HCT116 (cell line): Measurements from ENCODE around the gene PYY. TPM values are rescaled to one million over a fixed set of nuclear protein-coding genes. Genes with fewer than 3 reads are reported as not detected.

Experiments used
- ATAC-seq: fragments of 200-7000 bp; cut with Tn5 transposase; 2 replicates; pipeline ENCODE4 v1.9.1; 2020; ENCODE audit warnings: mild to moderate bottlenecking, moderate library complexity
- BruUV-seq: library from RNA; stranded (reverse); fragments of 400-500 nt; replicated peaks from 2 replicates; lab custom pipeline; 2021; lab: Mats Ljungman, UMichigan
- CTCF ChIA-PET: fragments of 300-600 bp; sonication (Branson Sonifier 250); formaldehyde crosslinking; loops from one replicate; lab custom pipeline; 2021; ENCODE audit warnings: antibody characterized with exemption; lab: Charles Lee
- POLR2A ChIA-PET: fragments of 300-600, 350-600 bp; sonication (Branson Sonifier 250); formaldehyde crosslinking; loops from one replicate; lab custom pipeline; 2021; ENCODE audit warnings: antibody characterized with exemption; lab: Charles Lee
- RAD21 ChIA-PET, 2 experiments: fragments of 300-600 bp; sonication (Branson Sonifier 250); formaldehyde crosslinking; loops; one replicate each; lab custom pipeline; 2023; ENCODE audit warnings: low total read pairs in 2 of 2; ENCODE audit not compliant: uncharacterized antibody in 2 of 2, unreplicated experiment in 2 of 2, low non-redundant PET in 1 of 2; lab: Charles Lee
- DNase-seq: peaks from one replicate; pipeline ENCODE4 v3.0.0-alpha.2; 2010; ENCODE audit warnings: low read depth, low spot score
- H2AFZ ChIP-seq: fragments of 200-600 bp; shearing (Covaris generic), sonication (generic); 2 replicates; pipeline ENCODE4 v1.6.1; 2017; ENCODE audit warnings: low read depth, mixed run types, mixed read lengths, antibody characterized with exemption, low read length; ENCODE audit not compliant: poor library complexity, severe bottlenecking
- H3K27ac ChIP-seq: 2 replicates; pipeline ENCODE4 v1.5.1; 2012; ENCODE audit warnings: low read depth, low read length
- H3K27me3 ChIP-seq: fragments of 200-600 bp; sonication (generic); 2 replicates; pipeline ENCODE4 v1.6.1; 2016; ENCODE audit warnings: mixed run types, low read length, mixed read lengths; ENCODE audit not compliant: insufficient read depth
- H3K36me3 ChIP-seq, 2 experiments: fragments of 200-500 bp in 1 of 2; fragments of 200-600 bp in 1 of 2; sonication (Bioruptor generic) in 1 of 2; sonication (generic) in 1 of 2; 2 replicates each; pipeline versions ENCODE4 v1.5.1 to v1.6.1; 2014 to 2016; ENCODE audit warnings: low read length in 2 of 2, inconsistent platforms in 1 of 2, mixed read lengths in 1 of 2, mixed run types in 1 of 2; ENCODE audit not compliant: insufficient read depth in 2 of 2, control insufficient read depth in 1 of 2
- H3K4me1 ChIP-seq, 2 experiments: fragments of 200-600 bp in 1 of 2; sonication (generic) in 1 of 2; 2 replicates each; pipeline versions ENCODE4 v1.5.1 to v1.6.1; 2012 to 2017; ENCODE audit warnings: low read length in 2 of 2, inconsistent platforms in 1 of 2, mild to moderate bottlenecking in 1 of 2, mixed read lengths in 1 of 2, mixed run types in 1 of 2, moderate library complexity in 1 of 2; ENCODE audit not compliant: insufficient read depth in 2 of 2, control insufficient read depth in 1 of 2
- H3K4me2 ChIP-seq: fragments of 200-600 bp; sonication (generic); 2 replicates; pipeline ENCODE4 v1.6.1; 2017; ENCODE audit warnings: mixed run types, low read length, mixed read lengths
- H3K4me3 ChIP-seq, 2 experiments: fragments of 200-600 bp in 1 of 2; sonication (generic) in 1 of 2; replicated peaks in 1 of 2; 2 replicates each; pipeline ENCODE4 v1.5.1; 2011 to 2016; ENCODE audit warnings: low read length in 2 of 2, control low read depth in 1 of 2, low read depth in 1 of 2, mild to moderate bottlenecking in 1 of 2, mixed read lengths in 1 of 2, mixed run types in 1 of 2
- H3K79me2 ChIP-seq: fragments of 200-600 bp; sonication (generic); 2 replicates; pipeline ENCODE4 v1.6.1; 2017; ENCODE audit warnings: mild to moderate bottlenecking, mixed run types, low read length, moderate library complexity, mixed read lengths; ENCODE audit not compliant: insufficient read depth
- H3K9ac ChIP-seq: fragments of 200-600 bp; sonication (generic); 2 replicates; pipeline ENCODE4 v1.6.1; 2016; ENCODE audit warnings: low read length, mixed read lengths
- H3K9me2 ChIP-seq: fragments of 200-600 bp; sonication (generic), shearing (Covaris generic); 2 replicates; pipeline ENCODE4 v1.6.1; 2017; ENCODE audit warnings: mixed run types, mild to moderate bottlenecking, moderate library complexity; ENCODE audit not compliant: insufficient read depth
- H3K9me3 ChIP-seq, 2 experiments: fragments of 200-500 bp in 1 of 2; fragments of 200-600 bp in 1 of 2; sonication (Bioruptor generic) in 1 of 2; sonication (generic) in 1 of 2; 2 replicates each; pipeline ENCODE4 v1.6.1; 2014 to 2017; ENCODE audit warnings: low read length in 2 of 2, mixed read lengths in 2 of 2, inconsistent platforms in 1 of 2, low read depth in 1 of 2, mild to moderate bottlenecking in 1 of 2, mixed run types in 1 of 2, moderate library complexity in 1 of 2; ENCODE audit not compliant: control insufficient read depth in 1 of 2, insufficient read depth in 1 of 2
- H4K20me1 ChIP-seq: fragments of 200-600 bp; sonication (generic), shearing (Covaris generic); 2 replicates; pipeline ENCODE4 v1.6.1; 2017; ENCODE audit warnings: mixed run types, mild to moderate bottlenecking, moderate library complexity; ENCODE audit not compliant: insufficient read depth
- ATF3 ChIP-seq: IDR thresholded peaks from 2 replicates; pipeline ENCODE4 v1.6.1; 2012
- CBX3 ChIP-seq: IDR thresholded peaks from 2 replicates; pipeline ENCODE4 v1.6.1; 2012; ENCODE audit warnings: low read depth
- CEBPB ChIP-seq: IDR thresholded peaks from 2 replicates; pipeline ENCODE4 v1.6.1; 2012; ENCODE audit warnings: low read depth
- CTCF ChIP-seq, 3 experiments: fragments of 200-600 bp in 1 of 3; sonication (generic) in 1 of 3; IDR thresholded peaks in 2 of 3; conservative IDR thresholded peaks in 1 of 3; 2 replicates each; pipeline ENCODE4 v1.5.1; 2012 to 2017; ENCODE audit warnings: low read depth in 2 of 3, low read length in 2 of 3, antibody characterized with exemption in 1 of 3, borderline replicate concordance in 1 of 3, control low read depth in 1 of 3, mild to moderate bottlenecking in 1 of 3, mixed read lengths in 1 of 3, mixed run types in 1 of 3, moderate library complexity in 1 of 3; ENCODE audit not compliant: insufficient read depth in 1 of 3
- EGR1 ChIP-seq: IDR thresholded peaks from 2 replicates; pipeline ENCODE4 v1.6.1; 2012; ENCODE audit warnings: low read depth
- EZH2 ChIP-seq: fragments of 200-600 bp; sonication (generic); IDR thresholded peaks from 2 replicates; pipeline ENCODE4 v1.6.1; 2017; ENCODE audit warnings: antibody characterized with exemption, mixed run types
- EZH2phosphoT487 ChIP-seq: fragments of 200-600 bp; IDR thresholded peaks from 2 replicates; pipeline ENCODE4 v1.6.1; 2018; ENCODE audit warnings: antibody characterized with exemption, borderline replicate concordance
- JUND ChIP-seq: IDR thresholded peaks from 2 replicates; pipeline ENCODE4 v1.6.1; 2012
- POLR2AphosphoS5 ChIP-seq: IDR thresholded peaks from 2 replicates; pipeline ENCODE4 v1.6.1; 2011; ENCODE audit warnings: mild to moderate bottlenecking, low read depth, low read length, moderate library complexity
- RAD21 ChIP-seq: IDR thresholded peaks from 2 replicates; pipeline ENCODE4 v1.6.1; 2012; ENCODE audit warnings: low read depth, mild to moderate bottlenecking
- REST ChIP-seq: IDR thresholded peaks from 2 replicates; pipeline ENCODE4 v1.6.1; 2012; ENCODE audit warnings: low read depth
- SIN3A ChIP-seq: IDR thresholded peaks from 2 replicates; pipeline ENCODE4 v1.6.1; 2012; ENCODE audit warnings: low read depth
- SP1 ChIP-seq: IDR thresholded peaks from 2 replicates; pipeline ENCODE4 v1.6.1; 2012; ENCODE audit warnings: low read depth
- SRF ChIP-seq: IDR thresholded peaks from 2 replicates; pipeline ENCODE4 v1.6.1; 2012; ENCODE audit warnings: low read depth
- TCF7L2 ChIP-seq: IDR thresholded peaks from 2 replicates; pipeline ENCODE4 v1.7.0; 2011; ENCODE audit warnings: borderline replicate concordance, inconsistent platforms; ENCODE audit not compliant: insufficient read depth, insufficient read length; ENCODE audit errors: extremely low read depth
- YY1 ChIP-seq: IDR thresholded peaks from 2 replicates; pipeline ENCODE4 v1.6.1; 2011; ENCODE audit warnings: low read length, low read depth, moderate library complexity, mild to moderate bottlenecking; ENCODE audit not compliant: insufficient replicate concordance; ENCODE audit errors: extremely low read depth
- ZBTB33 ChIP-seq: IDR thresholded peaks from 2 replicates; pipeline ENCODE4 v1.6.1; 2011; ENCODE audit warnings: mild to moderate bottlenecking, low read length, moderate library complexity; ENCODE audit not compliant: insufficient replicate concordance; ENCODE audit errors: extremely low read depth
- ZFX ChIP-seq: fragments of 450-650 bp; IDR thresholded peaks from 2 replicates; pipeline ENCODE4 v1.6.1; 2017
- intact Hi-C: fragments of 100-400 bp; cut with micrococcal nuclease; formaldehyde crosslinking; loops from 2 replicates; pipeline ENCODE4 v1.10.0; 2022
- total RNA-seq: library from RNA; stranded (reverse); gene quantifications from one replicate; pipeline ENCODE4 v1.2.1, GENCODE V29; 2021; ENCODE audit not compliant: unreplicated experiment

Gene PYY
- total RNA-seq, 1 experiment from 2014 or later, result 0.52 TPM

GRCh38 chr17:43920500-43921095 lies 33.1 kb downstream of the PYY start:
- H3K9me2 ChIP-seq, result no peaks in the 10 kb centered on the region
- no peak overlapping the region for H3K27ac ChIP-seq
- no peaks in the 10 kb centered on the region for H3K9me3 ChIP-seq
- POLR2A ChIA-PET, result no interaction called here
- no peaks in the 10 kb centered on the region for H3K36me3 ChIP-seq
- no peak for DNase-seq
- TF ChIP-seq ZBTB33, result no peak
- TF ChIP-seq SRF, result no peak
- no peak for TF ChIP-seq JUND
- no peak for TF ChIP-seq EZH2
- no peak for TF ChIP-seq RAD21
- TF ChIP-seq EGR1, result no peak
- TF ChIP-seq ATF3, result no peak
- no peak for TF ChIP-seq REST
- TF ChIP-seq CTCF (IDR thresholded peaks at IDR 0.05 in 2 of 3, conservative IDR thresholded peaks at IDR 0.05 in 1 of 3; ENCODE audit: borderline replicate concordance in 1 of 3, insufficient read depth in 1 of 3, low read depth in 2 of 3, low read length in 2 of 3), result no peak
- no peak for TF ChIP-seq YY1
- no peak for TF ChIP-seq SIN3A
- TF ChIP-seq POLR2AphosphoS5, result no peak
- no peak for TF ChIP-seq CEBPB
- TF ChIP-seq SP1, result no peak
- TF ChIP-seq CBX3, result no peak
- no peak for TF ChIP-seq EZH2phosphoT487
- no peak for TF ChIP-seq TCF7L2
- no peak for TF ChIP-seq ZFX
- TF ChIP-seq, all 23 proteins: peak for 0
- no peak overlapping the region for H3K9ac ChIP-seq
- no peak for ATAC-seq
- no peaks in the 10 kb centered on the region for H4K20me1 ChIP-seq
- ChIA-PET CTCF (no interaction called here), RAD21 (no interaction called here)
- peaks cover 0 to 3% of the 10 kb centered on the region in 2 experiments; a peak in 1 of 4 replicates for H3K4me1 ChIP-seq
- no peak overlapping the region for H2AFZ ChIP-seq
- no TSS peak for BruUV-seq
- intact Hi-C loops, result no loop called here
- H3K4me2 ChIP-seq, result no peak overlapping the region
- H3K27me3 ChIP-seq, result no peaks in the 10 kb centered on the region
- no peaks in the 10 kb centered on the region for H3K79me2 ChIP-seq
- no peak overlapping the region for H3K4me3 ChIP-seq
